GM10248 (cell line): Measurements from ENCODE around the gene ATP5F1A.

Experiments
- CTCF ChIA-PET: fragments of 300-600 bp; sonication (Branson Sonifier 250); formaldehyde crosslinking; extraction: SDS; loops from one replicate; lab custom pipeline; 2021; ENCODE audit warnings: antibody characterized with exemption; lab: Yijun Ruan, JAX
- POLR2A ChIA-PET: fragments of 350-650 bp; sonication (Branson Sonifier 250); formaldehyde crosslinking; extraction: SDS; loops from one replicate; lab custom pipeline; 2020; ENCODE audit warnings: antibody characterized with exemption; lab: Yijun Ruan, JAX
- DNase-seq: peaks from one replicate; pipeline ENCODE4 v3.0.0; 2012; ENCODE audit errors: extremely low spot score
- CTCF ChIP-seq: IDR thresholded peaks from 2 replicates; pipeline ENCODE4 v1.5.1; 2012; ENCODE audit warnings: mild to moderate bottlenecking, low read depth; ENCODE audit errors: extremely low read depth, missing control alignments, control extremely low read depth

Gene ATP5F1A

DNA sequence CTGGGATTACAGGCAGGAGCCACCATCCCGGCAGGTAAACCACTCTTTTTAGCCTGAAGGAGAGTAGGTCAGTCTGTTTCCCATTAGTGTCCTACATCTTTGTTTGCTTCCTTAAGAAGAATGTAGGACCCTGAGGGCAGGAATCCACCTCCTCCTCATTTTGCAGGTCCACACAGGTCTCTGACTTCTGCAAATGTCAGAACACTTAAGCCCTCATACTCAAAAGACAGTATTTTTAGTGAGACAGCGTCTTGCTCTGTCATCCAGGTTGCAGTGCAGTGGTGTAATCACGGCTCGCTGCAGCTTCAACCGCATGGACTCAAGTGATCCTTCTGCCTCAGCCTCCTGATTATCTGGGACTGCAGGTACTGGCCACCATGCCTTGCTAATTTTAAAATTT lies 35.3 kb downstream of the ATP5F1A start:
- TF ChIP-seq CTCF: no peak
- ChIA-PET CTCF (interaction anchor here (1.9 kb wide), 1 partner anchor 8 kb away, joined by 6 read pairs; no protein-coding TSS in a partner anchor), POLR2A (no interaction called here)
- DNase-seq: no peak

DNA sequence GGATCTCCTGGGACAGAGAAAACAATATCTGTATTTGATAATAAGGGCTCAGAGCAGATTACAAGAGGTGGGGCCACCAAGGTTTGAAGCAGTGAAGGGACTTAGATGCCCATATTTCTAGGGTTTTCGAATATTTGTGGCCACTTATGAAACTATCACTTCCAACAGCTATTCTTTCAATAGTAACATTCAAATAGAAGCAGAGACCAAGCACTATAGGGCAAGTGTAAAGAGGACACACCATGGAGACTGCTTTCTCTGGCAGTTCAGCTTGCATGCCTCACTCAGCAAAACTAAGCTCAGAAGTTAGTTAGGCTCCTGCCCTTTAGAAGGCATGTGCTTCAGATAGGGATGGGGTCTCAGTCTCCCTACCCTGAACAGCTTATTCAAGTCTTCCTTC lies 36.3 kb downstream of the ATP5F1A start:
- ChIA-PET POLR2A (no interaction called here), CTCF (interaction anchor here (0.7 to 4.3 kb wide), 5 partner anchors 9 to 13 kb away, joined by 3 to 18 read pairs (median 5); partner anchors contain the start of gene PSTPIP2)
- no peak for TF ChIP-seq CTCF
- DNase-seq: no peak

- DNase-seq: no peak
- no peak for TF ChIP-seq CTCF
- POLR2A ChIA-PET: no interaction called here
- CTCF ChIA-PET: interaction anchor here (0.7 to 4.3 kb wide), 6 partner anchors 8 to 14 kb away, joined by 3 to 18 read pairs (median 4); partner anchors contain the start of gene PSTPIP2
These were observed 36.7 kb downstream of the ATP5F1A start for GRCh38 chr18:46061387-46061786.

DNA sequence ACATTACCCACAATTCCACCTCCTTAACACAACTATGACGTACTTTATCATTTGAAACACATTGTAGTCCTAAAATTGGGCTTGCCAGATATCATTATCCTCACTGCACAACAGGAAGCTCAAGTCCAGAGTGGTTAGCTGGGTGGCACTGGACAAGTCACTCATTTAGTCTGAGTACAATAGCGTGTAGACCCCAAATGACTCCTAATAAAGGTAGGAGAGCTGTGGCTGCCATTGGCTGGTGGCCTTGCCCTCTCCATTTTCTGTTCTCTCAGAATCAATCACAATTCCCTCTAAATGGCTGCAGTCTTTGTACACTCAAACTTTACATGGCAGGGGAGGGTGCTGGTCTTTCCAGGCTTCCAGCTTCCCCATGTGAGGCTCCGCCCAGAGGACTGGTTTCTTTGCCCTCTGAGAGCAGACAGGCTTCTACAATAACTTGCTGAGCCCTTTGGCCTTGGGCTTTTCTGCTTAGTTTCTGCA lies 37.7 kb downstream of the ATP5F1A start:
- ChIA-PET POLR2A (interaction anchor here (0.7 kb wide), 1 partner anchor 11 kb away, joined by 3 read pairs; no protein-coding TSS in a partner anchor), CTCF (interaction anchor here (1.4 to 4.3 kb wide), 2 partner anchors 8 to 13 kb away, joined by 6 to 18 read pairs; no protein-coding TSS in a partner anchor)
- DNase-seq: no peak
- no peak for TF ChIP-seq CTCF

DNA sequence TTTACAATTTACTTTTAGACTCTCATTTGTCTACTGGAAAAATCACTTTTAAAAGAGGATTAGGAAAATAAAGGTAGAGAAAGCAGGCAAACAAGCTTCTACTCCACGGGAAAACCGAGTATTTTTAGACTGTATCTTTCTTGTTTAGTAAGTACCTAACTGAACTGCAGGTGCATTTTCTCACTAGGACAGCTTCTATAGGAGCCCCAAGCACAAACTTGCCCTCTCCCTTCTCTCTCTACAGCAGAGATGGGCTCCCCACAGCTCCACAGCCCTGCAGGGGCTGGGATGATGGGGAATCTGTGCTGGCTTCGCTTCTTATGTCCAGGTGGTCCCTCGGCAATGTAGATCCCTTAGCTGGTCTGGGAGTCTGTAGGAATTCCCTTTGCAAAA lies 42.3 kb downstream of the ATP5F1A start:
- DNase-seq: no peak
- ChIA-PET CTCF (interaction anchor here (0.8 to 2.3 kb wide), 8 partner anchors 10 to 176 kb away, joined by 3 to 12 read pairs (median 4); no protein-coding TSS in a partner anchor), POLR2A (no interaction called here)
- no peak for TF ChIP-seq CTCF

DNA sequence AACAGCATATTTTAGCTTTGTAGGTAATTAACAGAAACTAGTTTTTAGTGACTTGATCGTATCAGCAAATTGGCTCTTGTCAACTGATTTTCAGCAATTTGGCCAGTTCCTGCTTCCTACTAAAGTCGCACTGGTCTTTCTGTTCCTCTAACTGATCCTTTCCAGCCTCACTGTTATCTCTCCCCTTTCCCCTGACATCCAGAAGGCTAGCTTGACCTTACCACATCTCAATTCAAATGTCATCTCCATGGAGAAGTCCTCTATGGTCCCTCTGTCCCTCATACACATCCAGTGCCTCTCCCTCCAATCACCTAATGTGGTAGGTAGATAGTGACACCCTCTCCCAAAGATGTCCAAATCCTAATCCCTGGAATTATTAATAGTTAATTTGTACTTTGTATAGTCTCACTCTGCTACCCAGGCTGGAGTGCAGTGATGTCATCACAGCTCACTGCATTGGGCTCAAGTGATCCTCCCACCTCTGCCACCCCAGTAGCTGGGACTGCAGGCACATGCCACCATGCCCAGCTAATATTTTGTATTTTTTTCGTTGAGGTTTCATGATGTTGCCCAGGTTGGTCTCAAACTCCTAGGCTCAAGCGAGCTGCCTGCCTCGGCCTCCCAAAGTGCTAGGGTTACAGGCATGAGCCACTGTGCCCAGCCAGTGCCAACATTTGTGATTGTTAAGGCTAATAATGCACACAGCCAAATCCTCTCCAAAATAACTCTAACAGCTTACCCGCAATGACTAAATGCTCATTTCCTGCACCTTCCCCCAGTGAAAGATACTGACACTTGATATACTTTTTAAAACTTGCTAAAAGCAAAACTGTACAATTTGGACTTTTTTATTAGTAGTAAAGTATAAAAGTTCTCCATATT lies 42.9 kb downstream of the ATP5F1A start:
- ChIA-PET POLR2A (no interaction called here), CTCF (interaction anchor here (0.8 to 2.3 kb wide), 10 partner anchors 9 to 175 kb away, joined by 3 to 12 read pairs (median 4); no protein-coding TSS in a partner anchor)
- TF ChIP-seq CTCF: no peak
- DNase-seq: no peak
